HG03469 (cell line): ENCODE data around the gene LPO.

Experiments used
- ATAC-seq: cut with Tn5 transposase; IDR thresholded peaks from one replicate; pipeline ENCODE4 v1.9.1; 2021; ENCODE audit warnings: mild to moderate bottlenecking, moderate library complexity, moderate number of reproducible peaks; ENCODE audit not compliant: unreplicated experiment

LPO gene

GRCh38 chr17:58276423-58276822 is 38.0 kb downstream of the LPO start:
- no peak for ATAC-seq

GRCh38 chr17:58277107-58277801 is 38.9 kb downstream of the LPO start:
- ATAC-seq = no peak

- no peak for ATAC-seq
These were observed 39.6 kb downstream of the LPO start for GRCh38 chr17:58277802-58278595.

- no peak for ATAC-seq
These were observed 40.3 kb downstream of the LPO start for GRCh38 chr17:58278661-58279015.

- ATAC-seq = no peak
These were observed 40.8 kb downstream of the LPO start for GRCh38 chr17:58279016-58279711.

GRCh38 chr17:58279736-58280479 is 41.5 kb downstream of the LPO start:
- ATAC-seq = no peak

- no peak for ATAC-seq
These were observed 42.3 kb downstream of the LPO start, which contains the start of gene MPO for GRCh38 chr17:58280480-58281217. Gene MPO (minus strand): TSS chr17:58280935. CDS start chr17:58280758, 177 bp downstream.

GRCh38 chr17:58281511-58282011 is 43.2 kb downstream of the LPO start:
- no peak for ATAC-seq

GRCh38 chr17:58282442-58282841 is 44.1 kb downstream of the LPO start:
- no peak for ATAC-seq

GRCh38 chr17:58283674-58284612 is 45.6 kb downstream of the LPO start:
- no peak for ATAC-seq

GRCh38 chr17:58284613-58285421 is 46.4 kb downstream of the LPO start:
- no peak for ATAC-seq

GRCh38 chr17:58285422-58285810 is 47.0 kb downstream of the LPO start:
- ATAC-seq = no peak

GRCh38 chr17:58289869-58290268 is 51.5 kb downstream of the LPO start:
- no peak for ATAC-seq

- ATAC-seq = no peak
These were observed 52.9 kb downstream of the LPO start for GRCh38 chr17:58291246-58291645.

GRCh38 chr17:58294034-58294433 is 55.6 kb downstream of the LPO start:
- ATAC-seq = no peak

GRCh38 chr17:58300336-58300735 is 62.0 kb downstream of the LPO start:
- ATAC-seq = no peak

- no peak for ATAC-seq
These were observed 63.2 kb downstream of the LPO start for GRCh38 chr17:58301504-58302150.
